ENCODE data around the gene EMSY. TPM values are rescaled to one million over a fixed set of nuclear protein-coding genes. Genes with fewer than 3 reads are reported as not detected.

The EMSY gene
- total RNA-seq, 2 donors from 2014 or later, result 18.1 to 18.6 TPM

DNA sequence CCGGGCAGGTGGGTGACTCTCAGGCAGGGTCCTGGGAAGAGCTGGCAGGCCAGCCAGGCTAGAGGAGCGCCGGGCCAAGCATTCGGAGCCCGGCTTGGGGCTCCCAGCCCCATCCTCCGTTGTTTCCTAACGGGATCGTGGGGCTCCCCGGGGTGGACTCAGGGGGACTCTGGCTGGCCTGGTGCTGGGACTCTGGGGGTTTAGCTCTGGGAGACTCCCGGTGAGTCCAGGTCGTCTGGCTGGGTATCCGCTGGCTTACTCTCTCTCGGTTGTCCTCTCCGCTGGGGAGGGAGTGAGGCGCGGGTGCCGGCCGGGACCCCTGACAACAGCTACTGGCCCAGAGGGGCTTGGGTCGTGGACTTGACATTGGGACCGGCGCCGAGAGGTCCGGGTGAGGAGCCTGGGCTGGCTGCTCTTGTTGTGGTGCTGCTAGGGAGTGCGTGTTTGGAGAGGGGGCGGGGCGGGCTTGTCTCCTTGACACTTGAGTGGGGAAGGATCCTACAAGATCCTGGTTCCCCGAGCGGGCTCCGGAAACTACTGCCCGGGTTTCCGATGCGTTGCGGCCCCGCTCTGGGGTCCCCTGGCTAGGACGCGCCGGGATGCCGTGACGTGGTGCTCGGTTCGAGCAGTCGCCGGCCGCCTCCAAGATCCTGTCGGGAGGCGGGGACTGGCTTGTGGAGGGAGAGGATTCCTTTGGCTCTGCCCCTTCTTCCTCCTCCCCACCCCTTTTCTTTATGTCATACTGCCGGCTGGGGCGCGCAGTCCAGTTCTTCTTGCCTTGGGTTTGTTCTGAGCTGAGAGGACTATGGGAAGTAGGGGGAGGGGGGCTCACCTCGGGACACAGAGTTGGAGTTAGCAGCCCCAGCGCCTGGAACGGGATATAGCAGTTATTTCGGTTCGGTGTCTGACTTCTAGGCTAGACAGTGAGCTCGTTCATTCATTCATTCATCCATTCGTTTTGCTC, 585 bp downstream of the EMSY start:
- peak; percentile 91 for DNase-seq (ENCODE audit: low spot score)
- intact Hi-C loops (cut with DNase I), result no loop called here

DNA sequence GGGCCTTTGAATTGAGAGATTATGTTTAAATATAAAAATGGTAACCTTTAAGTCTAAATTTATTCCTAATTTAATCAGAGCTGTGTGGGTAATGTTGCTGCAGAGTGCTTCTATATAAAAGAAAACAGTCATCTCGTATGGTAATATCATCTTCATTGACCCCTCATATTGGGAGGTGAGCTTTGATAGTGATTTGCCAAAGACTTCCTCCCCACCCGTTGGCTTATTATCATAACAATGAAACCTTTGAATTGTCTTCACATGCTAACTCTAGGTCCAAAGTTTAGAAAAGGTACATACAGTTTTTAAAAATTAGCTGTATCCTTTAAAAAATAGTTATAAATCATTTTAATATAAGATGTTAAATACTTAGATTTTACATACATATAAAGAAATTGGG, 3.7 kb downstream of the EMSY start:
- DNase-seq (ENCODE audit: low spot score), result no peak
- intact Hi-C loops (cut with DNase I), result no loop called here

DNA sequence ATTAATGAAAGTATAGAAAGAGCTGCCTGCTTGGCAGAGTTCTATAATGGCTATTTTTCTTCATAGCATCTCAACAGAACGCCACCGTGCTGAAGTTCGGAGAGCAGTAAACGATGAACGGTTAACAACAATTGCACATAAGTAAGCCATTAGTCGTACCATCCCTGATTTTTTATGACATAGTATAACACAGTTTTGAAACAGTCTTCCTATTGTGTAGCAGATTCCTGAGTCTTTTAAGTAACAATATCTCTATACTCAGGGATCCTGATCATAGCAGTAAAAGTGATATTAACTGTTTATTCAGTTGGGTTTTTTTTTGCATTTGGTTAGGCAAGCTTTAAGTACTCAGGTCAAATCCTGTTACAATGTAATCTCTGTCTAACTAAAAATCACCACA, 8.4 kb downstream of the EMSY start:
- no peak for DNase-seq (ENCODE audit: low spot score)
- intact Hi-C loops (cut with DNase I), result no loop called here

DNA sequence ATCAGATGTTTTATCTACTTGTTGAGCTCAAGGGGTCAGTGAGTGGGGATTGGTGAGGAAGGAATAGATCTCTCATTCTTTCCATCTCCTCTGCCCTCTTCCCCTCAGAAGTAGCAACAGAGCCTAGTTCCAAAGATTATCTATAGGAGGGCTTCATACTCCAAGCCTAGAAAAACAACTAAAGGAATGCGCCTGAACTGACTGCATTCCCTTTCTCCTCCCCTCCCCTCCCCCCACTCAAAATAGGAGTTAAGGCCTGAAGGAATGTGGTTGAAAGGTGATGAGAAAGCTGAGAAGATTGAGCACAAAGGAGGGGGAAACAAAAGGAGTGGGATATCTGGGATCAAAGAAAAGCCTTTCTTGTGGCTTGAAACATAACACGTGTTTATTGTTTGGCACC, 10.5 kb downstream of the EMSY start:
- intact Hi-C loops (cut with DNase I), result no loop called here
- no peak for DNase-seq (ENCODE audit: low spot score)

DNA sequence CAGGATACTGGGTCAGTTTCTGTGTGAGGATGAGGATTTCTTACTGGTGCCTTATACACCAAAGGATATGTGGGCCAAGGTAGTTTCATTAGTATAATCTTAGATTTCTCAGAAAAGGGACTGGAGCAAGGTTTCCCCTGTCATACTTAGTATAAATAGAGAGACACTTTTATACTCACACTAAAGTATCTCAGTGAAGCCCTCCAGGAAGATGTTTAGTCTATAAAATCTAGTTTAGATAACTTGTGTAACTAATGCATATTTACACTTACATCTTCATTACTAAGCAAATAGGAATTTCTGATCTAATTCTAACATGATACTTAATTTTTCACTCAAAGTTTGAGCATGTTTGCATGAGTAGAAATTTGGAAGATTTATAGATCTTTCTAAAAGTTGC, 11.1 kb downstream of the EMSY start:
- no peak for DNase-seq (ENCODE audit: low spot score)
- intact Hi-C loops (cut with DNase I), result no loop called here

DNA sequence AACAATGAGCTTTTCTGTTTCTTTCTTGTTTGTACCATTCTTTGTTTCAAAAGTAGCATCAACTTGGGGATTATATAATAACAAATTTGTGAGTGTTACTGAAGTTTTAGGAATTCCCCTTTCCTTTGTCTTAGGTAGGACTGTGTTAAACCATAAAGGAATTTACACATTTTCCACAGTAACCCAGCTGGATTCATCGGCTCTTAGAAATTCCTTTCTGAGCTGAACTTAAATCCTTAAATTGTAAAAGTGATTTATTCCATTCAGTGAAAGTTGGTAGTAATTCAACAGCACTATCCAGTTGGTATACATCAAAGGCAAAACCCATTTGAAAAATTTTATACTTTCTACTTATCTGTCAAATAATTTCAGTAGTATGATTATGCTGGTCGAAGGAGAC, 11.8 kb downstream of the EMSY start:
- intact Hi-C loops (cut with DNase I), result no loop called here
- DNase-seq (ENCODE audit: low spot score), result no peak

DNA sequence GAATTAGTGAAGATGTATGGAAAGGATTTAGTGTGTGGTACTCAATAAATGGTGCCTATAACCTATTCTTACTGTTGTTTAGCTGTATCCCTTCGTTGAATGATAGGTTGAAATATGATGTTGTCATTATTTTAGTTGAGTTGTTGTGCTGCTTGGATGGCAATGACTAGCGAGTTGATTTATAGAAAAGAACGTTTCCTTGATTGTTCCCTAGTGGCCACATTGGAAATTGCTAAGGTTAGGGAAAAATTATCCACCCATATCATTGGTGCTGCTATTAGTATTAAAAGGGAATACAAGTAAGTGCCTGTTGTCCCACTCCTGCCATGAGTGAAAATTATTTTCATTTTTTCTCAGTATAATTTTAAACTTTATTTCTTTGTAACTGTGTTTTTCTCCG, 14.5 kb downstream of the EMSY start:
- intact Hi-C loops (cut with DNase I), result no loop called here
- no peak for DNase-seq (ENCODE audit: low spot score)

DNA sequence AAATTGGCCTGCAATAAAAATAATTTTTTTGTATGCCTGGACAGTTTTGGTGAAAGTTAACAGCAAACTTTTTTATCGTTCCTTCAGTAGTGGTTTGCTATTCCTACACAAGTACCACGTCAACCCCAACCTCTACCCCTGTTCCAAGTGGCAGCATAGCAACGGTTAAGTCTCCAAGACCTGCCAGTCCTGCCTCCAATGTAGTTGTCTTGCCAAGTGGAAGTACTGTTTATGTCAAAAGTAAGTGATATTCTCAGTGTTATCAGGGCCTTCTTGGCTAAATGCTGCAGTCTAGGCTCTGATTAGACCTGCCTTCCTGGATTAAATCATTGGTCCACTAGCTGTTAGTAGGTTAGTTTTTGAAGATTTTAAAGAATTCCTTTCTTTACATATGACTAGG, 15.0 kb downstream of the EMSY start:
- intact Hi-C loops (cut with DNase I), result loop anchor here in 1 of 2 donors (5.0 kb wide), 1 partner anchor 1123 kb away; no protein-coding TSS in a partner anchor

DNA sequence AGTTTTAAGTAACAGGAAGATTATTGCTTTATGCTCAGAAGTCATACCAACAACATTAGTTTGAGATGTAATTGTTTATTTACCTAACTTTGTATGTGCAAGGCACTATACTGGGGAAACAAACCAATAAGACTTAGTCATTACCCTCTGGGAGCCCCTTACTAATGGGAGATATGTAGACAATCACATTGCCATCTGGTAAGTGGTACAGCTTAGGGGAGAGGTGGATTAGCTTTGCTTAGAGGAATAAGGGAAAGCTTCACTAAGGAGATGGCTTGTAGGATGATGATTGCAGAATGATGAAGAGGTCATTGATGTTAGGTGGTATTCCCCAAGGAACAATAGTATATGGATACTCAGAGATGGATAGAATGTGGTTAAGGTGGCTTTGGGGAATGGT, 17.5 kb downstream of the EMSY start:
- no peak for DNase-seq (ENCODE audit: low spot score)
- intact Hi-C loops (cut with DNase I), result loop anchor here in 1 of 2 donors (5.0 kb wide), 1 partner anchor 1125 kb away; no protein-coding TSS in a partner anchor

More for the DNA sequence above, 15.0 kb downstream of the EMSY start:
- DNase-seq (ENCODE audit: low spot score), result no peak

DNA sequence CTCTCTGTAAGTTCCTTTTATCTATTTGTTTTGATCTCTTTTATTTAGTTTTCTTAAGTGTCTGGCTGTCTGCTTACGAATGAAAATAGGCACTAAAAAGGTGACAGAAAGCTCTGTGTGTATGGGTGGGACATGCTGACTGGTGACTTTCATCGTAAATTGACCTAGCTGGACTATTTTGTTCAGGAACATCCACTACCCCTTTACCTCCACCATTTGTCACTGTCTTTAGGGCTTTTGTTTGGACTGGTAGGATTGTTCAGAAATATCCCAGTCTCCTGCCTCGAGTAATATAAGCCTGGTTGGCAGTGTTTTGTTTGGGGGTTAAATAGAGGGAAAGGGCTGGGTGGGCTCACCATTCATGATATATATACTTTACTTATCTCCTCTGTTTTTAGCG, 20.9 kb downstream of the EMSY start:
- intact Hi-C loops (cut with DNase I), result loop anchor here in 1 of 2 donors (2.0 kb wide), 1 partner anchor 67 kb away; no protein-coding TSS in a partner anchor
- DNase-seq (ENCODE audit: low spot score), result no peak

DNA sequence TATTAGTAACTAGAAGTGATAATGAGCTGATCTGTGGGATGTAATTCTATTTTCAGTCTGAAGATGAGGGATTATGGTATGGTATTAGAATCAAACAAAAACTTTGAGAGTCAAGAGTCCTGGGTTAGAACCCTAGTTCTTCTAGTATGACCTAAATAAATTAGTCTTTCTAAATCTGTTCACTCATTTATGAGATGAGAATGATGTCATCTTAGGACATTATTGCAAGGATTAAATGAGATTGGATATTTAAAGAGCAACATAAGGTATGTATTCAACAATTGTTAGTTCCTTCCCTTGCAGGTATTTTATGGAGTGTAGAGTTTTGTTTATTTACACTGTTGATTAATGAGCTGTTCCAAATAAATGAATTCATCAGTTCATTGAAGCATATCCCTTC, 21.8 kb downstream of the EMSY start:
- no peak for DNase-seq (ENCODE audit: low spot score)

DNA sequence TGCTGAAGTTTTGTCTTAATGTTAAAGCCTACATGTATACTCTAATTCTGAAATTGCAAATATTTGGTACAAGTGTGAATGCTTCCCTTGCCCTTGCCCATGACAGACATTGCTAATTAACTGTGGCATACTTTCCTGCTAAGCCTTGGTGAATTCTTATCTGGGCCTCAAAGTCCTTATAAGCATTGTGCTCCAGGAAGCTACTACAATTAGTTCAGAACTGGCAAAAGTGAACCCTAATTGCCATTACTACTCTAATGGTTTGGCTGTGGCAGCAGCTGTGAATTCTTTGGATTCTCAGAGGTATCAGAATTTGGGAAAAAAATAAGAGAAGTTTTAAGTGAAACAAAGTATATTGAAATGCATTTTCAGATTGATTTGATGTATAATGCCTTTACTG, 24.3 kb downstream of the EMSY start:
- intact Hi-C loops (cut with DNase I), result no loop called here
- DNase-seq (ENCODE audit: low spot score), result no peak

More for the DNA sequence above, 21.8 kb downstream of the EMSY start:
- intact Hi-C loops (cut with DNase I), result loop anchor here in 1 of 2 donors (2.0 kb wide), 1 partner anchor 68 kb away; no protein-coding TSS in a partner anchor

DNA sequence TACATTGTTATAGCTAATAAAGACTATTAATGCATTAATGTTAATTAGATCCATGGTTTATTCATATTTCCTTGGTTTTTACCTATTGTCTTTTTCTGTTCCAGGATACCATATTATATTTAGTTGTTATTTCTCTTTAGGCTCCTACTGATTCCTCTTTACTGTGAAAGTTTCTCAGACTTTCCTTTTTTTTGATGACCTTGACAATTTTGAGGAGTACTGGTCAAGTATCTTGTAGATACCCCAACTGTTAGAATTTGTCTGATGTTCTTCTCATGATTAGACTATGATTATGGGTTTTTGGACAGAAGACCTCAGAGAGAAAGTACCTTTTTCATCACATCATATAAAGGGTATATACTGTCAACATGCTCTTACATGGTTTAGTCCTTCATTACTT, 26.6 kb downstream of the EMSY start:
- intact Hi-C loops (cut with DNase I), result no loop called here
- DNase-seq (ENCODE audit: low spot score), result no peak

DNA sequence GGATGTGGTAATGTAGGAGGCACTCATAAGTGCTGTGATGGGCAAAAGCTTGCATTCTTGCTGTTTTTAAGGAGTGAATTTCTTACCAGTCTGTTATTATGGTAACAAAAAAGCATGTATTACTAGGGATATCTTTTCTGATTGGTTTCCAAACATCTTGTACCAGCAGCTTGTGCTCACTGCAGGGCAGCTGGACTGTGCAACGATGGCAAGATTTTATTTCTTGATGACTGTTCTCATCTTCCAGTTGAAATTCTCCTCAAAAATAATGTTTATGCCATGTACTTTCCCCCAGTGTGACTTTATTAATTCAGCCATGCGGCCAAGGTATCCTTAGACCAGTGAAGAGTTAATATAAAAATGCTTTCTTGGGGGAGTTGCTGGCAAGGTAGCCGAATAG, 35.4 kb downstream of the EMSY start:
- intact Hi-C loops (cut with DNase I), result no loop called here
- no peak for DNase-seq (ENCODE audit: low spot score)

DNA sequence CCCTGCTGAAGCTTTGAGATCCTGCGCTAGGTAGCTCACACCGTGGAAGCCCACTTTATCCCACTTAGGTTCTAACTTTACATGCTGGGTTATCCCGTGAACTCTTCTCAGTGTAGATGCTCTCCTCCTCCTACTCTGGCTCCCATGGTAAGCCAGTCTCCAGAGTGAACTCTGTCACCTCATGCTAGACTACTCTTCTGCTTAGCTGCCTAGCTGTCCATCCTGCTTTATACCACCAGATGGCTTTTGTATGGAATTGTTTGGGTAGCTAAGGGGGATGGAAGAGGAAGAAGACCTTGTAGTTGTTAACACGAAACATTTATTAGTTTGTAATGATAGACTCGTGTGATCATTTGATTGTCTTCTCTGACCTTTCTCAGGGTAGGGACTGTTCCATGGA, 46.8 kb downstream of the EMSY start:
- DNase-seq (ENCODE audit: low spot score), result no peak
- intact Hi-C loops (cut with DNase I), result no loop called here

DNA sequence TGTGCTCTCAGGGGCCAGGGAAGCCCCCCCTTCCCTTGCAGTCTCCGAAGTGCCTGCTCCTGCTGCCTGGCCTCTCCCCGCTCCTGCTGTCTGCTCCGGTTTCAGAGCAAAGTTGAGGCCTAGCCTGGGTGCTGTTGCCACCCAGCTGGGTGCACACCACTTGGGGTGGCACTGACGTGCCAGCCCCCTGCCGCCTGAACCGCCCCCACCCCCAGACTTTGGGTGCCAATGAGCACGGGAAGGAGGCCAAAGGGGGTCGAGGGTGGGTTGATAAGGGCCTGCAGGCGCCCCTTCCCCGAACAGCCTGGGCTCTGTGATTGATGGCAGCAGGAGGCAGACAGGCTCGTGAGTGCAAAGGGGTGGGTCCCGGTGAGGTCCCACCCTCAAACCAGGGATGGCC, 48.2 kb downstream of the EMSY start:
- intact Hi-C loops (cut with DNase I), result no loop called here
- no peak for DNase-seq (ENCODE audit: low spot score)

DNA sequence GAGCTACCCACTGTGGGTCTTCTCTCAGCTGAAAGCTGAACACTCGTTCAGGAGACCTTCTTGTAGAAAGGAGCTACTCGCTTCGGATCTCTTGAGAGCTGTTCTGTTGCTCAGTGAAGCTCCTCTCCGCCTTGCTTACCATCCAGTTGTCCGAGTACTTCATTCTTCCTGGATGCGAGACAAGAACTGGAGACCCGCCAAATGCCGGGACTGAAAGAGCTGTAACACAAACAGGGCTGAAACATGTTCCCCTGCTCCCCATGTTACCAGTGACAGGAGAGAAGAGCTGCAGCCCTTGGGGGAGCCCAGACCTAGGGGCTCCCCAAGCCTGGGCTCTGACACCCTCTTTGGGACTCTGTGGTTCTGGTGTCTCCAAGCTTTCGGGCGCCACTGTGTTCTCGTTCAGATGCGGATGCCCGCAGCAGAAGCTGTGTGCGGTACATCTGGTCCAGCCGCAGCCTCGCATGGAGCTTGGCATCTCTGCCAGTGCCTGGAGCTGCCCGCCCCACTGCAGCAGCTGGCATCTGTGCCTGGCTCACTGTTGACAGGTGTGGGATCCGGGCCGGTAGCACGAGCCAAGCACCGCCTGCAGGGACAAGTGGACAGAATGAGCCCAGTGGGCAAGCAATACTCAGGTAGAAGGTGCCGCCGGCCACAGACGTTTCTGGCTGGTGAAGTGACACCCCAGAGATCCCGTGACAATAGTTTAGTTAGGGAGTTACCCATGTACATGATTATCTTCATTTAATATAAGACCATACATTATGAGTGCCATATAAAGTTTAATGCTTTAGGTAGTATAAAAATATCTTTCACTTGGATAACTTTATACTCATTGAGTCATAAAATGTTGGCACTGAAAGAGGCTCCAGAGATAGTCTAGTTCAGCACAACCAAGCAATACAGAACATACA, 49.1 kb downstream of the EMSY start:
- intact Hi-C loops (cut with DNase I), result no loop called here
- no peak for DNase-seq (ENCODE audit: low spot score)

DNA sequence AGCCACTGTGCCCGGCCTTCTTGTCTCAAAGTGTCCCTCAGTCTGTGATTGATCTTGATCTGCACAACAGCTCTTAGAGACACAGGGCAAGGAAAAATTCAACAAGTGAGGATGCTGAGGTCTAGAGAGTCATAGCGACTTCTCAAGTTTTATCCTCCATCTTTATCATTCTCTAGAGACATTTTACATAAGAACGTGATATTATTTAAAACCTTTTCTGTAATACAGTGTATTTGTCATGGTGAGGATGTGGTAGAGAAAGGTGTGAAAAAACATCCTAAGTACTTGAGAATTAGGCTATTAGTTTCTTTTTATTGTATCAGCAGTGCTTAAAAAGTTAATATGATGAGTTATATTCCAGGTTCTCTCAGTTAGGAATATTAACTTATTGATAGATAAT, 50.2 kb downstream of the EMSY start:
- no peak for DNase-seq (ENCODE audit: low spot score)
- intact Hi-C loops (cut with DNase I), result no loop called here

DNA sequence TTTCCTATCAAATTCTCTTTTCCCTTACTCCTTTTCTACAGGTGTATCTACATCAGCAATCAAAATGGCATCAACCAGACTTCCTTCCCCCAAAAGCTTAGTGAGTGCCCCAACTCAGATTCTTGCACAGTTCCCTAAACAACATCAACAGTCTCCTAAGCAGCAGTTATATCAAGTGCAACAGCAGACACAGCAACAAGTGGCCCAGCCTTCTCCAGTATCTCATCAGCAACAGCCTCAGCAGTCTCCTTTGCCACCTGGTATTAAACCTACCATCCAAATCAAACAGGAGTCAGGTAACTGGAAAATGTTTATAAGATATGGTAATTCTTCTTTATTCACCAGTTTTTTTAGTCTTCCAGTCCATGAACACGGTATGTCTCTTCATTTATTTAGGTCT, 51.4 kb downstream of the EMSY start:
- intact Hi-C loops (cut with DNase I), result no loop called here
- DNase-seq (ENCODE audit: low spot score), result no peak
